K562 (cell line): ENCODE results near the gene BPTF. TPM values are rescaled to one million over a fixed set of nuclear protein-coding genes. Genes with fewer than 3 reads are reported as not detected.

Experiments used
- CEBPG ChIP-seq, 3 experiments: fragments of 200-800 bp in 1 of 3; sonication (Bioruptor generic) in 1 of 3; sonication (generic) in 1 of 3; formaldehyde crosslinking in 1 of 3; IDR thresholded peaks in 2 of 3; conservative IDR thresholded peaks in 1 of 3; 2 replicates each; pipeline versions ENCODE4 v1.6.1 to v1.8.0; 2016 to 2022; ENCODE audit warnings: missing compliant biosample characterization in 2 of 3, missing genetic modification characterization in 2 of 3, mild to moderate bottlenecking in 1 of 3, missing genetic modification reagents in 1 of 3
- CHD4 ChIP-seq: fragments of 200-600 bp; sonication (generic); IDR thresholded peaks from 3 replicates; pipeline ENCODE4 v1.6.1; 2012; ENCODE audit warnings: low read depth, mild to moderate bottlenecking, mixed read lengths, low read length, inconsistent platforms; ENCODE audit not compliant: insufficient read depth, insufficient replicate concordance, poor library complexity, severe bottlenecking
- CREM ChIP-seq: IDR thresholded peaks from 2 replicates; pipeline ENCODE4 v1.6.1; 2014; ENCODE audit warnings: antibody characterized with exemption, low read depth
- FIP1L1 ChIP-seq: fragments of 200-400 bp; formaldehyde crosslinking; IDR thresholded peaks from 2 replicates; pipeline ENCODE4 v1.6.1; 2018; ENCODE audit warnings: mild to moderate bottlenecking, low read depth, low read length; ENCODE audit not compliant: poor library complexity, severe bottlenecking
- GABPB2 ChIP-seq: fragments of 250-450 bp; sonication (Bioruptor Pico); conservative IDR thresholded peaks from 2 replicates; pipeline ENCODE4 v1.5.1; 2021; ENCODE audit warnings: mild to moderate bottlenecking
- ID3 ChIP-seq, 2 experiments: fragments of 250-450 bp in 1 of 2; fragments of 450-650 bp in 1 of 2; sonication (Bioruptor Pico) in 1 of 2; IDR thresholded peaks; 2 replicates each; pipeline versions ENCODE4 v1.6.1 to v1.8.0; 2016 to 2021; ENCODE audit warnings: mild to moderate bottlenecking in 2 of 2, moderate library complexity in 2 of 2, missing compliant biosample characterization in 1 of 2, missing genetic modification characterization in 1 of 2
- NR2C2 ChIP-seq, 2 experiments: fragments of 200-800 bp in 1 of 2; sonication (Bioruptor generic) in 1 of 2; sonication (generic) in 1 of 2; formaldehyde crosslinking in 1 of 2; IDR thresholded peaks; 2 replicates each; pipeline versions ENCODE4 v1.6.1 to v1.8.0; 2016 to 2022; ENCODE audit warnings: mild to moderate bottlenecking in 1 of 2, missing compliant biosample characterization in 1 of 2, missing genetic modification characterization in 1 of 2, missing genetic modification reagents in 1 of 2
- POLR2G ChIP-seq: fragments of 200-400 bp; formaldehyde crosslinking; IDR thresholded peaks from 2 replicates; pipeline ENCODE4 v1.6.1; 2017; ENCODE audit warnings: low read depth, mild to moderate bottlenecking, antibody characterized with exemption, low read length, moderate library complexity
- RBFOX2 ChIP-seq: fragments of 200-400 bp; formaldehyde crosslinking; IDR thresholded peaks from 2 replicates; pipeline ENCODE4 v1.6.1; 2017; ENCODE audit warnings: low read depth, mild to moderate bottlenecking, low read length, moderate library complexity
- SETDB1 ChIP-seq: IDR thresholded peaks from one replicate; pipeline ENCODE4 v1.6.1; 2012; ENCODE audit warnings: low read length, control low read depth, inconsistent platforms
- SMARCC2 ChIP-seq: fragments of 450-650 bp; IDR thresholded peaks from 2 replicates; pipeline ENCODE4 v1.6.1; 2017; ENCODE audit warnings: antibody characterized with exemption, moderate library complexity, mild to moderate bottlenecking, low read depth
- SNIP1 ChIP-seq: fragments of 450-650 bp; IDR thresholded peaks from 2 replicates; pipeline ENCODE4 v1.7.1; 2017; ENCODE audit warnings: low read depth, mild to moderate bottlenecking
- SP1 ChIP-seq: sonication (generic); formaldehyde crosslinking; IDR thresholded peaks from 2 replicates; pipeline ENCODE4 v1.8.1; 2022; ENCODE audit warnings: mild to moderate bottlenecking, missing genetic modification reagents
- STAT5B ChIP-seq: fragments of 250-450 bp; sonication (Bioruptor Pico); IDR thresholded peaks from 2 replicates; pipeline ENCODE4 v1.8.0; 2021; ENCODE audit warnings: mild to moderate bottlenecking, inconsistent platforms
- SUPT5H ChIP-seq: fragments of 450-650 bp; IDR thresholded peaks from 2 replicates; pipeline ENCODE4 v1.6.1; 2016
- TCFL5 ChIP-seq: fragments of 250-450 bp; sonication (Bioruptor Pico); conservative IDR thresholded peaks from 2 replicates; pipeline ENCODE4 v1.6.1; 2021; ENCODE audit warnings: mild to moderate bottlenecking, moderate library complexity, matching md5 sums
- ZBTB26 ChIP-seq: fragments of 450-650 bp; formaldehyde crosslinking; IDR thresholded peaks from 2 replicates; pipeline ENCODE4 v1.4.0; 2022; ENCODE audit warnings: missing genetic modification characterization
- ZBTB8A ChIP-seq: fragments of 450-650 bp; IDR thresholded peaks from 2 replicates; pipeline ENCODE4 v1.6.1; 2018; ENCODE audit warnings: mild to moderate bottlenecking, moderate library complexity; ENCODE audit not compliant: partially characterized antibody
- ZNF586 ChIP-seq: fragments of 450-650 bp; formaldehyde crosslinking; conservative IDR thresholded peaks from 2 replicates; pipeline ENCODE4 v1.4.0; 2020; ENCODE audit warnings: mild to moderate bottlenecking, moderate library complexity
- ZNF766 ChIP-seq: fragments of 200-800 bp; sonication (Bioruptor generic); conservative IDR thresholded peaks from 2 replicates; pipeline ENCODE4 v1.6.1; 2016; ENCODE audit warnings: missing genetic modification characterization, missing compliant biosample characterization
- polyA plus RNA-seq, 8 experiments: library from polyadenylated mRNA; depleted of rRNA in 4 of 8; stranded (reverse) in 5 of 8; unstranded in 3 of 8; fragments of >200 nt; fragmentation: Nextera tagmentation in 2 of 8; fragmentation: Illumina TruSeq in 1 of 8; extraction: Ambion mirVana in 2 of 8; extraction: Trizol in 1 of 8; gene quantifications; 2 replicates each; pipeline versions ENCODE4 v1.2.1 to v1.2.3, GENCODE V29; 2011 to 2014; ENCODE audit warnings: inconsistent platforms in 1 of 8, missing spikeins in 1 of 8
- total RNA-seq, 7 experiments: library from RNA; depleted of rRNA in 6 of 7; stranded (reverse); fragments of >200 nt in 6 of 7; fragmentation: Illumina TruSeq in 2 of 7; extraction: Trizol in 2 of 7; gene quantifications; 2 replicates each; pipeline versions ENCODE4 v1.2.1 to v1.2.3, GENCODE V29; 2011 to 2021; ENCODE audit warnings: low replicate concordance in 1 of 7
- TF ChIP-seq, protein P1 (sequence below): fragments of 250-450 bp; sonication (Bioruptor Pico); IDR thresholded peaks from 2 replicates; pipeline ENCODE4 v1.5.0; 2021; ENCODE audit warnings: mild to moderate bottlenecking, moderate library complexity

Gene BPTF
- total and polyA plus RNA-seq, 9 of the 15 experiments (the other 6 are each of a cell fraction or from before 2014, with no cell fraction given) = 12.5 to 52.1 (median 26.9) TPM

DNA sequence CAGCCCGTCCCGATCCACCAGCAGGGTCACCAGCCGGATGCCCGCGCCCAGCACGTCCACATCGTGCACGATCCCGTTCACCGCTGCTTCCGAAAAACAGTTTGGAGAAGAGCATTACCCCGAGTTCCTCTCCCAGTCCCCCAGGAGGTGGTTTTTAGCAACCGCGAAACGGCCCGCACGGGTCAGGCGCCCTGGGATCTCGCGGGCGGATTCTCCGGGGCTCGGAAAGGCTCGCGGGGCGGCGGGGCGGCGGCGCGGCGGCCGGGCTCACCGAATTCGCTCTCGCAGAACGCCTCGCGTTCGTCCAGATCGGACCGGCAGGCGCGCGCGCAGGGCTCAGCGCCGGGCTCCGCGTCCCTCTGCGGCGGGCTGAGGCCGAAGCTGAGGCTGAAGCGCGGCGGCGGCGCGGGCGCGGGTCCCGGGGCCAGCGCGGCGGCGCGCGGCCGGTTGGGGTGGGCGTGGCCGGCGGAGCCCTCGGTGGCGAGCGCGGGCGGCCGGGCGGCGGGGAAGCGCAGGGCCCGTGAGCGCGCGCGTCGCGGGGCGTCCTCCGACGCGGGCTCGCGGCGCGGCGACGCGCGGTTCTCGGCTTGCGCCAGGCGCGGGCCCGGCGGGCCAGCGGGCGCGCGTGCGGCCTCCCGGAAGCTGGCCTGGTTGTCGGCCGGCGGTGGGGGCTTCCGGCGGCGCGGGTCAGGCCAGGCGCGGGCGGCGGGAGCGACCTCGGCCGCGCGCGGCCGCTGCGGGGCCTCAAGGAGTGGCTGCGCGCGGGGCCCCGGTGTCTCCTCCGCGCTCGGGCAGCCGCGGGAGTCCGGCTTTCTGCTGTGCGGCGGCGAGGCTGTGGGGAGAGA, 168.1 kb downstream of the BPTF start (continued):
- TF ChIP-seq NR2C2 (CRISPR knock-in tag; IDR thresholded peaks at IDR 0.05) (no peak), NR2C2 (tag; IDR thresholded peaks at IDR 0.05) (peak; percentile 83), CREM (peak; percentile 0), ZNF766 (CRISPR knock-in tag) (peak; percentile 99), CEBPG (CRISPR knock-in tag; IDR thresholded peaks at IDR 0.05) (no peak), CEBPG (tag; conservative IDR thresholded peaks at IDR 0.05 in 1 of 2, IDR thresholded peaks at IDR 0.05 in 1 of 2) (no peak), RBFOX2 (peak; percentile 85), ID3 (CRISPR knock-in tag; IDR thresholded peaks at IDR 0.05) (no peak), ID3 (tag; IDR thresholded peaks at IDR 0.05) (0 out of 2 replicates have a peak, but pooled peaks have one; percentile 24), ZBTB26 (no peak), FIP1L1 (no peak), ZNF586 (CRISPR knock-in tag) (no peak), SUPT5H (0 out of 2 replicates have a peak, but pooled peaks have one; percentile 8), SP1 (CRISPR knock-in tag) (no peak), SETDB1 (peak; percentile 43), STAT5B (CRISPR knock-in tag) (no peak), SMARCC2 (peak; percentile 62; the same call in 1 of the 2 replicates), GABPB2 (no peak), ZBTB8A (no peak), TCFL5 (no peak), CHD4 (no peak), SNIP1 (peak; percentile 92), POLR2G (peak; percentile 90)
- TF ChIP-seq, protein P1, sequence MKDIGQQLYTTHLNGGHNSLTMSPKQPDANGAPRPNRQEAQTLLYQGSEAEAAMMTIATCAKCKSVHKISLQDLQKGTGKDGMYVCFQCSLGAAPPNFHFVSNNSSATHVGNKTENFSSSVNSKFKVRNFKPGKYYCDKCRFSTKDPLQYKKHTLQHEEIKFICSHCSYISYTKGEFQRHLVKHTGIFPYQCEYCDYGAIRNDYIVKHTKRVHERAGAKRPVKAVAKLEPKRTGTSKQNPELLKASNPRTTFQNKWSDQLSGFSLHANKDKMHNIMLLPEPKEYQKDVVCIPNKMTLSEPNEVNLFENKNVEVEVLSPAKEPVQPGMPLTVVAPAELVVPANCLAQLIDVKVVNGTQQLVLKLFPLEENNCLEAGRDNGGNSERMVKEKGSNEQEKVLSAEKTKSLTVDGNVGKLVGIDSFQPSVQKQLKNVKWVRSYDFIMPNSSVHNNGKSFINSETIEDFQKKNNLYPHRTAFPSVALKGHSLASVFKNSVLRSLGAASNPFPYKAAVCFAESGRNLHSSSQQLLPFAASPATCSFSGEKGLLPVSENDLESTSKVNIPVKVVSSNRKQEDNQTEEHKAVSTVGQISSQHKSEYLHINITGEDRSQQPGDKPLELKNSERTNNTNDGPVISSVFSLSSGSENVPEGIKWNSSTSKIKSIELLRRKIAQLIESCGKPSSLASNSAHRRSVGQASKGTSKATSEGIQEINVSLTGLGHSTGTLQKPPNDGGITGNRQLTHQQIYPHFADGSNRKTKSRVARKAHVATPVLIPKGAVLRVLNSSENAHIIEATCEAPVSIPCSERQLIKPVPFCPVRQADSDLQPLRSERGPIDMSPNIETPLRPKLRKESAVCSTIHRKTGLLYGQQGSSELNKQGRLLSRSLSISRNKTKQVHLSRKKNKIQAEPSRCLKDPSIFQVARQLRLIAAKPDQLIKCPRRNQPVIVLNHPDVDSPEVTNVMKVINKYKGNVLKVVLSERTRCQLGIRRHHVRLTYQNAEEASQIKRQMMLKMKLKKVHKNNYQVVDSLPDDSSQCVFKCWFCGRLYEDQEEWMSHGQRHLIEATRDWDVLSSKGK (CRISPR knock-in tag) = no peak
